Heart left ventricle (tissue), 16 donors: ENCODE results near the gene MED29. TPM values are rescaled to one million over a fixed set of nuclear protein-coding genes. Genes with fewer than 3 reads are reported as not detected.

ENCODE experiments used
- ATAC-seq, 4 donors: fragments of 200-7000 bp; cut with Tn5 transposase; one replicate each; pipeline ENCODE4 v1.9.1; 2020 to 2022; ENCODE audit warnings: moderate library complexity in 4 of 4, mild to moderate bottlenecking in 3 of 4, moderate number of reproducible peaks in 1 of 4
- DNase-seq, 5 donors: peaks; one replicate each; pipeline ENCODE4 v3.0.0-alpha.2; 2020
- H3K27ac ChIP-seq, 12 donors: fragments of 200-600 bp; sonication (generic) in 4 of 12; one replicate each; pipeline versions ENCODE4 v1.5.0 to v1.8.0; 2016 to 2022; ENCODE audit warnings: mild to moderate bottlenecking in 2 of 12
- H3K27me3 ChIP-seq, 9 donors: fragments of 200-600 bp; sonication (generic) in 2 of 9; one replicate each; pipeline versions ENCODE4 v1.5.1 to v1.8.0; 2016 to 2022; ENCODE audit warnings: mild to moderate bottlenecking in 3 of 9
- H3K36me3 ChIP-seq, 9 donors: fragments of 200-600 bp; sonication (generic) in 2 of 9; one replicate each; pipeline versions ENCODE4 v1.5.0 to v1.8.0; 2018 to 2022; ENCODE audit warnings: mild to moderate bottlenecking in 2 of 9
- H3K4me1 ChIP-seq, 12 donors: fragments of 200-600 bp; sonication (generic) in 4 of 12; one replicate each; pipeline versions ENCODE4 v1.5.0 to v1.8.0; 2016 to 2022; ENCODE audit warnings: mild to moderate bottlenecking in 3 of 12
- H3K4me3 ChIP-seq, 12 donors: fragments of 200-600 bp; sonication (generic) in 4 of 12; one replicate each; pipeline versions ENCODE4 v1.5.0 to v1.8.0; 2017 to 2022; ENCODE audit warnings: mild to moderate bottlenecking in 9 of 12, moderate library complexity in 4 of 12
- H3K9me3 ChIP-seq, 12 donors: fragments of 200-600 bp; sonication (generic) in 4 of 12; one replicate each; pipeline versions ENCODE4 v1.5.0 to v1.8.0; 2016 to 2022; ENCODE audit warnings: mild to moderate bottlenecking in 1 of 12
- POLR2A ChIP-seq, 2 donors: fragments of 450-650 bp; IDR thresholded peaks; one replicate each; pipeline ENCODE4 v1.6.1; 2017; ENCODE audit warnings: antibody characterized with exemption in 2 of 2, mild to moderate bottlenecking in 2 of 2, moderate library complexity in 2 of 2
- WGBS, 4 donors: extraction: QIAGEN DNeasy Blood & Tissue Kit in 2 of 4; methylation state at CpG; one replicate each; pipeline versions ENCODE4 v1.1.5 to v1.1.7; 2013 to 2018; 5-methylcytosine and 5-hydroxymethylcytosine counted together
- intact Hi-C, 10 donors: fragments of 100-400 bp; cut with DNase I; formaldehyde crosslinking; loops; one replicate each; pipeline versions ENCODE4 v1.11.1 to v1.14.2; 2022
- polyA plus RNA-seq, 2 donors: library from polyadenylated mRNA; stranded (reverse); fragments of 200-250 nt; gene quantifications; one replicate each; pipeline ENCODE4 v1.2.3, GENCODE V29; 2013
- total RNA-seq, 9 donors: library from RNA; depleted of rRNA in 2 of 9; stranded (reverse); fragments of >200 nt in 2 of 9; fragmentation: NEBNext Ultra II Directional in 3 of 9; extraction: Animal tissue kit (Norgen Biotek cat#: 25700) in 3 of 9; gene quantifications; one replicate each; pipeline versions ENCODE4 v1.1.0 to v1.2.4, GENCODE V29; 2016 to 2023
- TF ChIP-seq, protein P1 (sequence below), 12 donors: fragments of 200-600 bp; sonication (generic) in 4 of 12; IDR thresholded peaks; one replicate each; pipeline versions ENCODE4 v1.5.0 to v1.8.0; 2018 to 2022; ENCODE audit warnings: antibody characterized with exemption in 12 of 12, mild to moderate bottlenecking in 5 of 12
- donor health status: ischemic (EF 13 %, LVEDD 7.1; RV severe dilation, severe dysfunction).
- donor health status: healthy with polysubstance abuse.
- donor health status: DM: no; HTN: yes; CAD: no.
- donor health status: DM: no; HTN: no; CAD: no.
- donor health status: ischemic (EF 25% LVEDD 6.9; RV normal size, moderate dysfunction).
- donor health status: ischemic (EF 25% LVEDD 5.7; RV mildly dilated, moderate dysfunction).
- donor health status: healthy.
- donor health status: DM: yes; HTN: yes; CAD: no.
- donor health status: ischemic (EF 35%, LVEDD 5.7; RV mildly dilated, moderate dysfunction).
- donor health status: nonischemic (EF 11% LVEDD 7.7; RV severe dilation, severe dysfunction).
- donor health status: DM: yes; HTN: yes; CAD: no.
- donor health status: PGD.
- donor health status: ischemic (EF 29% LVEDD 5.4; RV normal size, mild dysfunction).
- donor health status: nonischemic (EF 23%, LVEDD 6.1; RV moderate dilation, normal function).

MED29 gene
- total and polyA plus RNA-seq, 11 donors = 26.3 to 53.0 (median 34.1) TPM

DNA sequence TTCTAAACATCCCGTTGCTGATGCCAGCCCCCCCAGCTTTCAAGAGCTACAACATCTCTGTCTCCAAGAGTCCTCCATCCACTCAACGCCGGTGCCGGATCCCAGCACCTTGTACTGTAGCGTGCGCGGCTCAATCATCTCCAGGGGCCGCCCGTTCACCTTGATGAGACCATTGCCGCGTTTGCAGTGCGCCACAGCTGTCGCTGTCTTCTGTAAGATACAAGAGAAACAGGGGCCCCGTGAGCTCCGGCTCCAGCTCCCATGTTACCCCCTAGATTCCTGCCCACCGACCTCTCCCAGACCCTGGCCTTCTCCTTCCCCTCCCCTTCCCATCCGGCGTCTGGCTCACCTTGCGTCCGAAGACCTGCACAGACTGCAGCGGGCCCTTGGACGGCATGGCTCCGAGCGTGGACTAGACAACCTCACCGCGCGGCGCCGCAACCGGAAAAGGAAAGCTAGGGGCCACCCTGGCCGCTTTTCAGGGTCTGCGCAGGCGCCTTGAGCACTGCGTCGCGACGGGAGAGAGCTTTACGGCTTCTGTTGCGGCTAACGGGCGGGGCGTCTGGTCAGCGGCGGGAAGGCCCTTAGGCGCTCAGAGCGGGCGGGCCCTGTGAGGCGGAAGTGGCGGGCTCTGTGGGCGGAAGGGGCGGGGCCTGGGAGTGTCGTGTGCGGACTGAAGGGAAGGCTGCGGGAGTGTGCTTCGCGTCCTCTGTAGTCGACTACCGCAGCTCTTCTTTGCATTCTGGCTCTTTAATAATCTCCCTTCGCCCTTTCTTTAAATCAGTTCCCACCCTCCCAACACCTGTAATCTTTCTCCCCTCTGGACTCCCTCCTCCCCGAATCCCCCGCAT is 44.5 kb downstream of the MED29 start, which contains the start of gene RPS16:
RPS16 (minus strand) TSS at position 451 of the 851 bp plus-strand sequence; CDS start at position 397, 54 bp downstream.
- peak within 1 kb of the TSS; percentile 73 to 93 (median 86) for H3K27ac ChIP-seq
- H3K4me3 ChIP-seq = peak within 1 kb of the TSS; percentile 60 to 99 (median 90)
- peaks cover 5 to 33% (median 30%) of the 10 kb centered on the region in 9 donors for H3K36me3 ChIP-seq
- WGBS, 4 donors = 0 to 1% (median 0%) methylated on average over 48 to 61 of the region's 61 CpGs
- DNase-seq = peak; percentile 99
- H3K9me3 ChIP-seq = no peaks in the 10 kb centered on the region
- peak; percentile 97 to 99 (median 99) for ATAC-seq
- peaks cover 0 to 5% (median 0%) of the 10 kb centered on the region in 9 donors for H3K27me3 ChIP-seq
- TF ChIP-seq, protein P1, sequence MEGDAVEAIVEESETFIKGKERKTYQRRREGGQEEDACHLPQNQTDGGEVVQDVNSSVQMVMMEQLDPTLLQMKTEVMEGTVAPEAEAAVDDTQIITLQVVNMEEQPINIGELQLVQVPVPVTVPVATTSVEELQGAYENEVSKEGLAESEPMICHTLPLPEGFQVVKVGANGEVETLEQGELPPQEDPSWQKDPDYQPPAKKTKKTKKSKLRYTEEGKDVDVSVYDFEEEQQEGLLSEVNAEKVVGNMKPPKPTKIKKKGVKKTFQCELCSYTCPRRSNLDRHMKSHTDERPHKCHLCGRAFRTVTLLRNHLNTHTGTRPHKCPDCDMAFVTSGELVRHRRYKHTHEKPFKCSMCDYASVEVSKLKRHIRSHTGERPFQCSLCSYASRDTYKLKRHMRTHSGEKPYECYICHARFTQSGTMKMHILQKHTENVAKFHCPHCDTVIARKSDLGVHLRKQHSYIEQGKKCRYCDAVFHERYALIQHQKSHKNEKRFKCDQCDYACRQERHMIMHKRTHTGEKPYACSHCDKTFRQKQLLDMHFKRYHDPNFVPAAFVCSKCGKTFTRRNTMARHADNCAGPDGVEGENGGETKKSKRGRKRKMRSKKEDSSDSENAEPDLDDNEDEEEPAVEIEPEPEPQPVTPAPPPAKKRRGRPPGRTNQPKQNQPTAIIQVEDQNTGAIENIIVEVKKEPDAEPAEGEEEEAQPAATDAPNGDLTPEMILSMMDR (IDR thresholded peaks at IDR 0.05) = peak in 1 of 12 donors; percentile 18
- TF ChIP-seq POLR2A (IDR thresholded peaks at IDR 0.05) = peak; percentile 70 to 96
- H3K4me1 ChIP-seq = peaks cover 11 to 40% (median 23%) of the 10 kb centered on the region in 12 donors
- intact Hi-C loops = loop anchor here in 4 of 10 donors (1.0 to 5.0 kb wide), 5 partner anchors 10 to 47 kb away; partner anchors contain the start of genes PLEKHG2 (in 2 of the 4), SUPT5H (in 1 of the 4) and TIMM50 (in 1 of the 4)

DNA sequence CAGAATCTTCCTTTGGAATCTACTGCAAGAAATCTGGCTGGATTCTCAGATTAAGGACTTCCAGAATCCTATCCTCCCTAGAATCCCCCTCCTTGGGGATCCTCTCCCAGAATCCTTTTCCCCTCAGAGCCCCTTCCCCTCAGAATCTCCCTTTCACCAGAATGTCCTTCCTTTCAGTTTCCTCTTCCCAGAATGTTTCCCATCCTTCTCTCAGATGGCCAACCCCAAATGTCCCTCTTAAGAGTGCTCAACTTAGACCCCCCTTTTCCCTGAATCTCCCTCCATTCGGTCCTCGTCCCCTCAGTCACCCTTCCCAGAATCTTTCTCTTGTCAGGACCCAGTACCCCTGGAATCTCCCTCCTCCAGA is 45.2 kb downstream of the MED29 start:
- WGBS, 4 donors = 0 to 8% (median 3%) methylated on average over 2 of the region's 2 CpGs
- H3K27me3 ChIP-seq = peaks cover 0 to 5% (median 0%) of the 10 kb centered on the region in 9 donors
- peak overlapping the region in 11 of 12 donors; percentile 2 to 99 (median 90) for H3K4me3 ChIP-seq
- peaks cover 5 to 33% (median 30%) of the 10 kb centered on the region in 9 donors for H3K36me3 ChIP-seq
- intact Hi-C loops = loop anchor here in 2 of 10 donors (1.0 to 5.0 kb wide), 2 partner anchors 9 to 46 kb away; partner anchors contain the start of genes SUPT5H (in 1 of the 2) and TIMM50 (in 1 of the 2)
- H3K4me1 ChIP-seq = peaks cover 11 to 35% (median 22%) of the 10 kb centered on the region in 12 donors
- ATAC-seq = no peak
- DNase-seq = no peak
- H3K27ac ChIP-seq = peak overlapping the region in 11 of 12 donors; percentile 73 to 93 (median 86)
- TF ChIP-seq POLR2A (IDR thresholded peaks at IDR 0.05) = no peak
- TF ChIP-seq, protein P1 (IDR thresholded peaks at IDR 0.05) = no peak
- no peaks in the 10 kb centered on the region for H3K9me3 ChIP-seq

DNA sequence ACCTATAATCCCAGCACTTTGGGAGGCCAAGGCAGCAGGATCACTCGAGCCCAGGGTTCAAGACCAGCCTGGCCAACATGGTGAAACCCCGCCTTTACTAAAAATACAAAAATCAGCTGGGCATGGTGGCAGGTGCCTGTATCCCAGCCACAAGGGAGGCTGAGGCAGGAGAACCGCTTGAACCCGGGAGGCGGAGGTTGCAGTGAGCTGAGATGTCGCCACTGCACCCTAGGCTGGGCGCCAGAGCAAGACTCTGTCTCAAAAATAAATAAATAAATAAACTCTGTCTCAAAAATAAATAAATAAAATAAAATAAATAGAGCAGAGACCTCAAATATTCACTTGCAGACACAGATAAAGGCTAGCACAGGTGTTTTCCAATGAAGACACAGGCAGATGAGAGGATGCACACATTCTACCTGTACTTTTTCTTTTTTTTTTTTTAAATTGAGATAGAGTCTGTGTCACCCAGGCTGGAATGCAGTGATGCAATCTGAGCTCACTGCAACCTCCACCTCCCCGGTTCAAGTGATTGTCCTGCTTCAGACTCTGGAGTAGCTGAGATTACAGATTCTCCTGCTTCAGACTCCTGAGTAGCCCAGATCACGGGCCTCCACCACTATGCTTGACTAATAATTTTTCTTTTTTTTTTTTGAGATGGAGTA is 47.2 kb downstream of the MED29 start:
- peaks cover 0 to 15% (median 14%) of the 10 kb centered on the region in 9 donors for H3K36me3 ChIP-seq
- H3K4me1 ChIP-seq = peaks cover 11 to 33% (median 22%) of the 10 kb centered on the region in 12 donors
- WGBS, 4 donors = 78 to 84% (median 82%) methylated on average over 9 of the region's 9 CpGs
- no peaks in the 10 kb centered on the region for H3K9me3 ChIP-seq
- ATAC-seq (no peak), DNase-seq (no peak)
- H3K4me3 ChIP-seq = no peak overlapping the region
- intact Hi-C loops = loop anchor here in 1 of 10 donors (5.0 kb wide), 1 partner anchor 44 kb away; the partner anchor contains the start of gene TIMM50
- H3K27ac ChIP-seq = no peak overlapping the region
- TF ChIP-seq, protein P1 (IDR thresholded peaks at IDR 0.05) = no peak
- no peak for TF ChIP-seq POLR2A (IDR thresholded peaks at IDR 0.05)
- peaks cover 0 to 5% (median 0%) of the 10 kb centered on the region in 9 donors for H3K27me3 ChIP-seq
